ENCODE data around the gene ASCC3. TPM values are rescaled to one million over a fixed set of nuclear protein-coding genes. Genes with fewer than 3 reads are reported as not detected.

ASCC3 gene
- total RNA-seq, 1 experiment from 2014 or later = 32.2 TPM

DNA sequence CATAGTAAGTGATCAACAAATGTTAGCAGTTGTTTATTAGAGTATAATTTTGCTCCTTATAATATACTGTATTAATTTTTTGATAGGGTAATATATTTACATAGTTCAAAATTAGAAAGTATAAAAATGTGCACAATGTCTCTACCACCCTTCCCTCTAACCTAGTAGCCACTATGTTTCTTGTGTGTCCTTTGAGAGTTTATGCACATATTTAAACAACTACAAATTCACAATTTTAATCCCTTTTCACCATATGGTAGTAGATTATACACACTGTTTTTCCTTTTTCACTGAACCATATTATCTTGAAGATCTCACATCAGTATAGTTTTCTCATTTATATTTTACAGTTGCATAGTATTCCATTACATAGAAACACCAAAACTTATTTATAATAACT lies 194.9 kb downstream of the ASCC3 start:
- BruUV-seq (replicated peaks) = no TSS peak
- no peaks in the 10 kb centered on the region for H3K4me1 ChIP-seq (ENCODE audit: insufficient read depth, low read length, poor library complexity, severe bottlenecking)
- POLR2A ChIA-PET (ENCODE audit: low non-redundant PET) = no interaction called here
- no peaks in the 10 kb centered on the region for H3K36me3 ChIP-seq (ENCODE audit: insufficient read depth, low read length, poor library complexity, severe bottlenecking)
- no peak overlapping the region for H3K27ac ChIP-seq (ENCODE audit: low read depth, low read length, poor library complexity, severe bottlenecking)
- no peaks in the 10 kb centered on the region for H3K27me3 ChIP-seq (replicated peaks; ENCODE audit: insufficient read depth, low read depth, low read length, poor library complexity)
- CTCF ChIA-PET = no interaction called here
- intact Hi-C loops (cut with micrococcal nuclease; ENCODE audit: unreplicated experiment) = no loop called here
- no peak for DNase-seq (ENCODE audit: low spot score)
- no peak overlapping the region for H3K4me3 ChIP-seq (ENCODE audit: low read depth, low read length, poor library complexity, severe bottlenecking)
- no peaks in the 10 kb centered on the region for H3K9me3 ChIP-seq (ENCODE audit: low read depth, low read length, poor library complexity, severe bottlenecking)
- no peak for TF ChIP-seq EZH2 (IDR thresholded peaks at IDR 0.05; ENCODE audit: borderline replicate concordance, low read depth, low read length, poor library complexity, severe bottlenecking)
- TF ChIP-seq, protein P1, sequence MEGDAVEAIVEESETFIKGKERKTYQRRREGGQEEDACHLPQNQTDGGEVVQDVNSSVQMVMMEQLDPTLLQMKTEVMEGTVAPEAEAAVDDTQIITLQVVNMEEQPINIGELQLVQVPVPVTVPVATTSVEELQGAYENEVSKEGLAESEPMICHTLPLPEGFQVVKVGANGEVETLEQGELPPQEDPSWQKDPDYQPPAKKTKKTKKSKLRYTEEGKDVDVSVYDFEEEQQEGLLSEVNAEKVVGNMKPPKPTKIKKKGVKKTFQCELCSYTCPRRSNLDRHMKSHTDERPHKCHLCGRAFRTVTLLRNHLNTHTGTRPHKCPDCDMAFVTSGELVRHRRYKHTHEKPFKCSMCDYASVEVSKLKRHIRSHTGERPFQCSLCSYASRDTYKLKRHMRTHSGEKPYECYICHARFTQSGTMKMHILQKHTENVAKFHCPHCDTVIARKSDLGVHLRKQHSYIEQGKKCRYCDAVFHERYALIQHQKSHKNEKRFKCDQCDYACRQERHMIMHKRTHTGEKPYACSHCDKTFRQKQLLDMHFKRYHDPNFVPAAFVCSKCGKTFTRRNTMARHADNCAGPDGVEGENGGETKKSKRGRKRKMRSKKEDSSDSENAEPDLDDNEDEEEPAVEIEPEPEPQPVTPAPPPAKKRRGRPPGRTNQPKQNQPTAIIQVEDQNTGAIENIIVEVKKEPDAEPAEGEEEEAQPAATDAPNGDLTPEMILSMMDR (conservative IDR thresholded peaks at IDR 0.05; ENCODE audit: low read depth, low read length) = no peak

DNA sequence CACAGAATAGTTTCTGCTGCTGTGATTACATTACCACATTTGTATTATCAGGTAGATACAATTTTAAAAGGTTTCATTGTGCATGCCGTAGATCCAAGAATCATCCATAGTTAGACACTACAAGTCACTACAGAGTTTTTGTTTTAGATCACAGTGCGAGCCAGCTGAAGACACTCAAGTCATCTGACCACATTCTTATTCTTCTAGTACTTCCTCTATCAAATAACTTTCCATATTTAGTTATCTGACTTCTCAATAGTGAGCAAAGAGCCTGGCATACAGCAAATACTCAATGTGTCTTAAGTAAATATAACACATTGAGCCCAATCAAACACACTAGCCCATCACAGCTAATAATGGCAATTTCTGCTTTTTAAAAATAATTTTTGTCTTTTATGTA lies 195.4 kb downstream of the ASCC3 start:
- CTCF ChIA-PET = no interaction called here
- no TSS peak for BruUV-seq (replicated peaks)
- Histone ChIP-seq H3K4me1 (ENCODE audit: insufficient read depth, low read length, poor library complexity, severe bottlenecking) (no peaks in the 10 kb centered on the region), H3K4me3 (ENCODE audit: low read depth, low read length, poor library complexity, severe bottlenecking) (no peak overlapping the region), H3K27ac (ENCODE audit: low read depth, low read length, poor library complexity, severe bottlenecking) (no peak overlapping the region), H3K36me3 (ENCODE audit: insufficient read depth, low read length, poor library complexity, severe bottlenecking) (no peaks in the 10 kb centered on the region), H3K9me3 (ENCODE audit: low read depth, low read length, poor library complexity, severe bottlenecking) (no peaks in the 10 kb centered on the region), H3K27me3 (replicated peaks; ENCODE audit: insufficient read depth, low read depth, low read length, poor library complexity) (no peaks in the 10 kb centered on the region)
- TF ChIP-seq EZH2 (IDR thresholded peaks at IDR 0.05; ENCODE audit: borderline replicate concordance, low read depth, low read length, poor library complexity, severe bottlenecking) = no peak
- TF ChIP-seq, protein P1 (conservative IDR thresholded peaks at IDR 0.05; ENCODE audit: low read depth, low read length) = no peak
- DNase-seq (ENCODE audit: low spot score) = no peak
- intact Hi-C loops (cut with micrococcal nuclease; ENCODE audit: unreplicated experiment) = no loop called here
- POLR2A ChIA-PET (ENCODE audit: low non-redundant PET) = no interaction called here

DNA sequence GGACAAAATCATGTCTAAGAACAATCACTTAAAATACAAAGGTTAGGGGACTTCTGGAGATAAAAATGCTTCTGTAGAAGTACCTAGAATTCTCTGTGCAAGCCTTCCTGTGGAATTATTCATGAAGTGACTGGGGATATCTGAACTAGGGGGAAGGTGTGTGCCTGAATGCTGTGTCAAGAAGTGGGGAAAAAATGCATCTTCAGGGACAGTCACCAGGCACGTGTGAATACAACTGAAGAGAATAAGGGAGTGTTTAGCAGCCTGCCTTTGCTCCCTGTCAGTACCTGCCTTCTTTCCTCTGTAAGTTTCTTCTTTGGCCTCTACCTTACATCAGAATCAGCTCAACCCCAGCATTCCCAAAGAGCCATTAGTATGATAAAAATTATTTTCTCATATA lies 201.0 kb downstream of the ASCC3 start:
- ChIA-PET CTCF (no interaction called here), POLR2A (ENCODE audit: low non-redundant PET) (no interaction called here)
- TF ChIP-seq, protein P1 (conservative IDR thresholded peaks at IDR 0.05; ENCODE audit: low read depth, low read length) = no peak
- TF ChIP-seq EZH2 (IDR thresholded peaks at IDR 0.05; ENCODE audit: borderline replicate concordance, low read depth, low read length, poor library complexity, severe bottlenecking) = no peak
- no peaks in the 10 kb centered on the region for H3K27me3 ChIP-seq (replicated peaks; ENCODE audit: insufficient read depth, low read depth, low read length, poor library complexity)
- no peaks in the 10 kb centered on the region for H3K36me3 ChIP-seq (ENCODE audit: insufficient read depth, low read length, poor library complexity, severe bottlenecking)
- no peaks in the 10 kb centered on the region for H3K4me1 ChIP-seq (ENCODE audit: insufficient read depth, low read length, poor library complexity, severe bottlenecking)
- no peak overlapping the region for H3K4me3 ChIP-seq (ENCODE audit: low read depth, low read length, poor library complexity, severe bottlenecking)
- no peaks in the 10 kb centered on the region for H3K9me3 ChIP-seq (ENCODE audit: low read depth, low read length, poor library complexity, severe bottlenecking)
- BruUV-seq (replicated peaks) = no TSS peak
- intact Hi-C loops (cut with micrococcal nuclease; ENCODE audit: unreplicated experiment) = loop anchor here (5.0 kb wide), 1 partner anchor 547 kb away; no protein-coding TSS in a partner anchor
- H3K27ac ChIP-seq (ENCODE audit: low read depth, low read length, poor library complexity, severe bottlenecking) = no peak overlapping the region
- no peak for DNase-seq (ENCODE audit: low spot score)
